HG03196 (cell line): Measurements from ENCODE around the gene C1orf159.
"Not testable (repeated sequence)": the region's sequence is repeated elsewhere in the genome, so short reads cannot be mapped to it uniquely, and the experiment has no call there.

Experiments used
- ATAC-seq: cut with Tn5 transposase; IDR thresholded peaks from one replicate; pipeline ENCODE4 v1.9.1; 2021; ENCODE audit not compliant: unreplicated experiment

The C1orf159 gene

DNA sequence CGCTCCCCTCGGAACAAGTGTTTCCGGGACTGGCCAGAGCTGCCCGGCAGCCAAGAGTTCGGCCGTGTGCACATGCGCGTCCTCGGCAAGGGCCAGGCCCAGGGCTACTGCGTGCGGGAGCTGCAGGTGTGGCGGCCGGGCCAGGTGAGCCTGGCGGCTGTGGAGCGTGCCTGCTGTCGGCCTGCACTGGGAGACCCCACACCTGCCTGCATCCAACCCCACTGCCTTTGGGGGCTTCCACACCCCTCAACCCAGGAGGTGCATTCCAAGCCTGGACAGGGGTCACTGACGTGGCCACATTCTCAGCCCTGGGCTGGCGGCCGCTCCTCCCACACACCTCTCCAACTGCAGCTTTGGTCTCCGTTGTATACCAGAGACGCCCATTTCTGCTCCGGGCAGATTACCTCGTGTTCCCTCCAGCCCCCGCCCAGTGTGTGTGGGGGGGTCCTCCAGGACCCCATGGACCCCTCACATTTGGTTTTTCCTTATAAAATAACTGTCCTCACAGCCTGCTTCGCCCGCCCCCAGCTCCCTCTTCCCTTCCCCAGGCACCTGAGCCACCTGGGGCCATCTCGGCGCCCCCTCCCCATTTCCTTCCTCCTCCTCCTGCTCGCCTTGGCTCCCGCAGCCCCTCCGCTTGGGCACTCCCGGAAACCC, 47.9 kb downstream of the C1orf159 start:
- ATAC-seq, result no peak

DNA sequence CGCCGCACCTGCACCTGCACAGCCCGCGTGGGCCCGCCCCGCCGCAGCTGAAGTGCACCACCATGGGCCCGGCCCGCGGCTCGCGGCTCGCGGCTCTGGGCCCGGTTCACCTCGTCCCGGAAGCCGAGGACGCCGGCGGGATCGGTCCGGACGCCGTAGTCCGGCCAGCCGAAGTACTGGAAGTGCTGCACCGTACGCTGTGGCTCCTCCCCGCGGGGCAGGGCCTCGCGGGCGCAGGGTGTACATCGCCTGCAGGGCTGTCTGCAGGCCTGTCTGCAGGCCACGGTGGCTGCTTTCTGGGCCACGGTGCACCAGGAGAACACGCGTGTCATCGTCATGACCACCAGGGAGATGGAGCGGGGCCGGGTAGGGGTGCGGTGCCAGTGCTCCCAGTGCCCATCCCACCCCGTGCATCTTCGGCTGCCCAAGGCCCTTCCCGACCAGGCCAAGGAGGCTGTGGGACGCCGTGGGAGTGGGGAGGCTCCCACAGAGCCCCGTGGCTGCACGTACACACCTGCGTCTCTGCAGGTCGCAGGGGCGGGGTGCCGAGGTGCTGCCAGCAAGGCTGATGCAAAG, 48.5 kb downstream of the C1orf159 start:
- no peak for ATAC-seq

DNA sequence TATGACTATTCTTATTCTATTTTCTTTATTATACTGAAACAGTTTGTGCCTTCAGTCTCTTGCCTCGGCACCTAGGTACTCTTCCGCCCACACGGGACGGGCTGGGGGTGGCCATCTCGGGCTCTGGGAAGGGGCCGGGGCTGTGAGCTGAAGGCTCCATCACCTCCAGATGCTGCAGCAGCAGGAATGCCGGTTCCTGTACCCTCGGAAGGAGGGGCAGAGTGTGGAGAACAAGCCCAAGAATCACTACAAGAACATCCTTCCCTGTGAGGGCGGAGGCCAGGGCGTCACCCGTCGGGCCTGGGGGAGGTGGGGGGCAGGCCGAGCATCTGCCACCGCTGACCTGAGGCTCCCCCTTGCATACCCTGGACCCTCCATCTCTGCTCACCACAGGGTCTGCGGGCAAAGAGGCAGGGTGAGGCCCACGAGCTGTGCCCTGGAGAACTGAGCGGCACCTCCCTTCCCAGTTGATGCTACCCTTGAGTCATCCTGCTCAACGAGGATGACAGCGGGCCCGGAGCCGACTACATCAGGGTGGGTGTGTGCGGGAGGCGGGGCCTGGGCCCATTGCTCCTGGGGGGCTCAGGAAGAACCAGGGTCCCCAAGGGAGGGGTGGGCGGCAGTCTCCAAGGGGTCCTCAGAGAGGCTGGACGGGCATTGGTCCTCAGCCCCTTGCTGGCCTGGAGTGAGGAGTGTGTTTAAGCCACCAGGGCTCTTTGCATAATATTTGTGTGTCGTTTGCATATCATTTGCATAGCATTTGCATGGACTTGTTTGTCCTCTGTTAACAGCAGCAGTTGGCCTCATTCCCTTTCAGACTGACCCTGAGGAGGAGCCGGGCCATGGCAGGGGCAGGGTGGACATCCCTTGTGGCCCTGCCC, 49.2 kb downstream of the C1orf159 start:
- no peak for ATAC-seq

DNA sequence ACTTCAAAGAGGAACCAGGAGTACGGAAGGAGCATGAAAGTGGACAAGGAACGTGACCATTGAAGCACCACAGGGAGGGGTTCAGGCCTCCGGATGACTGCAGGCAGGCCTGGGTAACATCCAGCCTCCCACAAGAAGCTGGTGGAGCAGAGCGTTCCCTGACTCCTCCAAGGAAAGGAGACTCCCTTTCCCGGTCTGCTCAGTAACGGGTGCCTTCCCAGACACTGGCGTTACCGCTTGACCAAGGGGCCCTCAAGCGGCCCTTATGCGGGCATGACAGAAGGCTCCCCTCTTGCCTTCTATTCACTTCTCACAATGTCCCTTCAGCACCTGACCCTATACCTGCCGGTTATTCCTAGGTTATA, 50.0 kb downstream of the C1orf159 start:
- ATAC-seq, result not testable (repeated sequence)

DNA sequence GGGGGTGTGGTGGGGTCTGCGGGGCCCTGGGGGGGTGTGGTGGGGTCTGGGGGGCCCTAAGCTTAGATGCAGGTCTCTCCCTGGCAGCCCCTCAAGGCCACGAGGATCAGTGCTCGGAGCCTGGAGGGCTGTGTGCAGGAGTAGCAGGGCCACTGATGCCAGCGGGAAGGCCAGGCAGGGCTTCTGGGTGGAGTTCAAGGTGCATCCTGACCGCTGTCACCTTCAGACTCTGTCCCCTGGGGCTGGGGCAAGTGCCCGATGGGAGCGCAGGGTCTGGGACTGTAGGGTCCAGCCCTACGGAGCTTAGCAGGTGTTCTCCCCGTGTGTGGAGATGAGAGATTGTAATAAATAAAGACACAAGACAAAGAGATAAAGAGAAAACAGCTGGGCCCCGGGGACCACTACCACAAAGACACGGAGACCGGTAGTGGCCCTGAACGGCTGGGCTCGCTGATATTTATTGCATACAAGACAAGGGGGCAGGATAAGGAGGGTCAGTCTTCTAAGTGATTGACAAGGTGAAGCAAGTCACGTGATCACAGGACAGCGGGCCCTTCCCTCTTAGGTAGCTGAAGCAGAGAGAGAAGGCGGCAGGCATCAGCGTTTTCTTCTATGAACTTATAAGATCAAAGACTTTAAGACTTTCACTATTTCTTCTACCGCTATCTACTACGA, 50.5 kb downstream of the C1orf159 start:
- ATAC-seq, result no peak

DNA sequence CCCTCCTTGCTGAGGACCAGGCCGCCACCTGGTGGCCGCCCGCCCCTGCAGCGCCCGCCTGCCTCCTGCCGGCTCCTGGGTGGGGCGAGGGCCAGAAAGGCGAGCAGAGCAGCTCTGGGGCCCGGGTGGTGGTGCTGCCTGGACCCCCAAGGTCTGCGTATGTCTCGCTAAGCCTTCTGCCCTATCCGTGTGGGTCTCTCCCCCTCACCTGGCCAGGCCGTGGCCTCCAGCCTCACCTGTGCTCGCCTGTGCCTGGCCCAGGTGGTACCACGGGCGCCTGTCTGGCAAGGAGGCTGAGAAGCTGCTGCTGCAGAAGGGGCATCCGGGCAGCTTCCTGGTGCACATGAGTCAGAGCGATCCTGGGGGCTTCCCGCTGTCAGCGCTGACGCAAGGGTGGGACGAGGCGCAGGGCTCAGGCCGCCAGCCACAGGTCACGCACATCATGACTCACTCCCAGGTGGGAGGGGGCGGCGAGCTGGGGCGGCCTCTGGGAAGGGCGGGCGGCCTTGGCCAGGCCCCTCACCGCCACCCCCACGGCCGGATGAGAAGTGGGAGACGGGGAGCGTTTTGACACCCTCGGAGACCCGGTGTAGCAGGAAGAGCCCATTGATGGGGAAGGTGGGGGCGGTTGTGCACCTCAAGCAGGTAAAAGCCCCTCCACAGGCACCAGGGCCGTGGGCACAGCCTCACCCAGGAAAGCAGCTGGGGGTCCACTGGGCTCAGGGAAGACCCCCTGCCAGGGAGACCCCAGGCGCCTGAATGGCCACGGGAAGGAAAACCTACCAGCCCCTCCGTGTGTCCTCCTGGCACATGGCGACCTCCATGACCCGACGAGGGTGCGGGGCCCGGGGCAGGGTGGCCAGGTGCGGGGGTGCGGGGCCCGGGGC, 51.7 kb downstream of the C1orf159 start:
- peak; percentile 45 for ATAC-seq

DNA sequence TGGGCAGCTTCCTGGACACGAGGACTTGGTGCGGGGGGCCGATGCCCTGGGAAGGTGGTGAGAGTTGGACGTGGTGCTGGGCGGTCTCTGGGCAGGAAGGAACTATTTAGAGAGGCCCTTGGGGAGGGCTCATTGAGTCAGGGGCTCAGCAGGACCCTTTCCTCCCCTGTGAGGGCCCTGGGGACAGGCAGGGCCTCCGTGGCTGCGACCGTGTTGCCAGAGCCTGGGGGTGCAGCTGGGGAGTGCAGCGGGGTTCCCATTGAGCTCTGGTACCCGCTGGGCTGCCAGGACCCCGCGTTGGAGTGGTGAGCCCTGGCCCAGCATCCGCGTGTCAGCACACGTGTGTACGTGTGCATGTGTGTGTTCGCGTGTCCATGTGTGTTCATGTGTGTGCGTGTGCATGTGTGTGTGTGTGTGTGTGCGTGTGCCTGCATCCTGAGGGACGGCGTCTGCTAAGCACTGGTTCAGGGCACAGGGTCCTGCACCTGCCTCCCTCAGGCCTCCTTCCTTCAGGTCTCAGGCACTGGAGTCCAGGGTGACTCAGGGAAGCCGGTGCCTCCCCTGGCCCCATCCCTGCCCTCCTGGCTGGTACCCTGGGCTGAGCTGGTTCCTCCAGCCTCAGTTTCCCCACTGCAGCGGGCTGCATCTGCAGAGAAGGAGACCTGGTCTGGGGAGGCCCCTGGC, 52.5 kb downstream of the C1orf159 start:
- ATAC-seq, result no peak

DNA sequence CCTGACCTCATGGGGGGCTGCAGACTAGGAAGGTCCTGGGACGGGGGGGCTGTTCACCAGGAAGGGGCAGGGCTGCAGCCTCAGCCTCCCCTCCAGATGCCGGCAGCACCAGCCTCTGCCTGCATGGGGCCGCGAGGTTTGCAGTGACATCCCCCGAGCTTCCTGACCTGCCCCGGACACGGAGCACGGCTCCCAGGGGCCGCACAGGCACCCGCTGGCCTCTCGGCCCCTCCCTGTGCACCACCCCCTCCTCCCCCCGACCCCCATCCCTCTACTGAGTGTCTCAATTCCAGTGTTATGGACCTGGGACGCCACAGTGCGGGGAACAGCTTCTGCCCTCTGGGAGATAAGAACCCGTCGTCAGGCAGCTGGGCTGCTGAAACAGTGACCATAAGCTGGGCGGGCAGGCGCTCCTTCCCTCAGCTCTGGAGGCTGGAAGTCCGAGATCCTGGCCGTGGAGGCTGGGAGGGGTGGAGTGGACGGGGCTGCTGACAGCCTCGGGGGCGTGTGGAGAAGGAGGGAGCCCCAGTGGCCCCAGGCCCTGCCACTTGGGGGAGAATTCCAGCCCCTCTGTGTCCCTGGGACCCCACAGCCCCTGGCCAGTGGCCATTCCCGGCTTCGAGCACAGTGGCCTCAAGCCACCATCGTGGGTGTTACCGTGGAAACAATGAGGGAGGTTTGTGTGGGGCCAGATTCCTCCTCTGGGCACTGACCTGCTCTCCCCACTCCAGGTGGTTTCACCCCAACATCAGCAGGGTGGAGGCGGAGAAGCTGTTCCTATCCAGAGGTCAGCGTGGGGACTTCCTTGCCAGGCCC, 53.3 kb downstream of the C1orf159 start:
- no peak for ATAC-seq

DNA sequence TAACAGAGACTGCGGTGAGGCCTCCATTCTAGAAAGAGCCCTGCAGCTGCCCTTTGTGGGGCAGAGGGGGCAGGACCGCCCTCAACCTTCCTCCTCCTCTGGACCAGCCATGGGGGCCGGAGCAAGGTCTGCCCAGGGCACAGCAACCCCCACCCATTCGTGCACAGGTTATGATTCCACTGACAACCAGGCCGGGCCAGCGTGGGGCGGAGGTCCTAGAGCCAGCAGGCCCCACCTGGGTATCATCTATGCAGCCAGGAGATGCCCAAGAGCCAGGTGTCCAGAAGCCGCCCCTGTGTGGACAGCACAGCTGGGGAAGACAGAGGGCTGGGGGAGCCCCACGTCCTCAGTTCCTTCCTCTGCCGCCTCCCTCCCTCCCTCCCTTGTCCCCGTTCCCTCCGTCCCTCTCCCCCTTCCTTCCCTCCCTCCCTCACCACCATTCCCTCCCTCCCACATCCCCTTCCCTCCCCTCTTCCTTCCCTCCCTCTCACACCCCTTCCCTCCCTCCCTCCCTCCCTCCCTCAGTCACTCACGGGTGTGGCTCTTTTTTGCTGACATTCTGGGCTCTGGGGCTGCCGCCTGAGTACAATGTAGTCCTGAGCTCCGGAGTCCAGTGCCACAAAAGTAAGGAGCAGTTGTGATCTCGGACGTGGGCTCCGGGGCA, 54.1 kb downstream of the C1orf159 start:
- ATAC-seq, result no peak

DNA sequence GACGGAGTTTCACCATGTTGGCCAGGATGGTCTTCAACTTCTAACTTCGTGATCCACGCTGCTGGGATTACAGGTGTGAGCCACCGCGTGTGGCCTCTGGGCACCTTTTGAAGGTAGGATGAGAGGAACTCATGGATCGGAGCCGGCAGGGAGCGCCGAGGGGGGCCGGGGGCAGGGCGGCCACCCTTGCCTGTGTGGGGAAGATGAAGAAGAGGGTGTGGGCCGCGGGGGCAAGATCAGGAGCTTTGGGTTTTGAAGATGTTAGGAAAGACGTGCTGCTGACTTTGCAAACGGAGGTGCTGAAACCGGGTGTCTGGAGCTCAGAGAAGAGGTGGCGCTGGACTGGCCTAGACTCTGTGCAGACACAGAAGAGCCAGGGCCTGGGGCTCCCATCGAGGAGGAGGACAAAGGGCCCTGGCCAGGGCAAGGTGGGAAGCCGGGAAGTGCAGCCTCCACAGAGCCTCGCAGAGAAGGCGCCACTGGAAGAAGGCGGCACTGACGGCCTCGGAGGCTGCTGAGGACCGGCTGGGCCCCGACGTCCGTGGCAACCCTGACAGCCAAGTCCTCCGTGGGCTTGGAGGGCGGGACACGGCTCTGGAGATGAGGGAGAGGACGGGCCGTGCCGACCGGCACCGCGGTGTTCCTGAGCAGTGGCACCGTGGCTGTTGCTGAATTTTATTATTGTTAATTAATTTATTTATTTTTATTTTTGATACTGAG, 55.4 kb downstream of the C1orf159 start:
- ATAC-seq, result no peak

DNA sequence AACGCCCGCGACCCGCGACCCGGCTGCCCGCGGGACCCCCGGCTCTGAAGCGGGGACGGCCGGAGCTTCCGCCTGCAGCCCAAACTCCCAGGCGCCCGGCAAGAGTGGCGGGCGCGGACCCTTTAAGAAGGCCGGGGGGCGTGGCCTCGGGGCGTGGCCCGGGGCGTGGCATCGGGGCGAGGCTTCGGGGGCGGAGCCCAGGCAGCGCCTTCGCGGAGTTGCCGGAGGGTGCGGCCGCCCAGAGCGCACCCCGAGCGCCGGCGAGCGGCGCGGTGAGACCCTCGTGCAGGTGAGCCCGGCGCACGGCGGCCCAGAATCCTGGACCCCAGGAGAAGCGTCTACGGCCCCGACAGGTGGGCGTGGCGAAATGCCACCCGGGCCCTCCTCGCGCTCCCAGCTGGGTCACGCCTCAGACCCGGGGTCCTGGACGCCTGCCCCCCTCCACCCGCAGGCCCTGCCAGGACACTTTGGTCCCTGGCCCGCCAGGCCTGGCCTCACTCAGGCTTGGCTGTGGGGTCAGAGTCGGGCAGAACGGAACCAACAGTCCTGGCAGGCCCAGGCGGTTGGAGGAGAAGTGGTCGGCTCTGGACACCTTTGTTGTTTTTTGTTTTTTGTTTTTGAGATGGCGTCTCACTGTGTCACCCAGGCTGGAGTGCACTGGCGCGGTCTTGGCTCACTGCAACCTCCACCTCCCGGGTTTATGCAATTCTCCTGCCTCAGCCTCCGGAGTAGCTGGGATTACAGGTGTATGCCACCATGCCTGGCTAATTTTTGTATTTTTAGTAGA, 56.2 kb downstream of the C1orf159 start:
- ATAC-seq, result peak; percentile 58

DNA sequence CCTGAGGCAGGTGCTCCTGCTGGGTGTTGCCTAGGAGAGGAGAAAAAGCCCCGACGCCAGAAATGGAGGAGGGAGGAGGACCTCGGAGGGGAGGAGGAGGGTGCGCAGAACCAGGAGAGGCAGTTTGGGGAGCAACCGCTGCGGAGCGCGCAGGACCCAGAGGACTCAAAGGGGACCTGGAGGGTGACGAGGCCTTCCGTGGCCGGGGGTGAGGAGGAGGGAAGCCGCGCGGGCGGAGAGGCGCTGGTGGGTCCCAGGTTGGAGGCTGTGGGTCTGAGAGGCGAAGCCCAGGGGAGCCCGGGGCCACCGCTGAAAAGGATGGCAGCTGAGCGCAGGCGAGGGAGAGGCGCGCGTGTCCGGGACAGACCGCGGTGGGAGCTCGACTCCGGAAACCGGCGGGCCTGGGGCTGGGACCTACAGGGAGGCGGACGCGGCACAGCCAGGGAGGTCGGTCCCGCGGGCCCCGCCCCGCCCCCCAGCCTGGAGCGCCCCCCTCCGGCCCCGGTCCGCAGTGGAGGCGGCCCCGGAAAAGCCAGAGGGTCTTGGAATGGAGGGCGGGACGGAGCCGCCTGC, 56.9 kb downstream of the C1orf159 start:
- ATAC-seq, result peak; percentile 31

DNA sequence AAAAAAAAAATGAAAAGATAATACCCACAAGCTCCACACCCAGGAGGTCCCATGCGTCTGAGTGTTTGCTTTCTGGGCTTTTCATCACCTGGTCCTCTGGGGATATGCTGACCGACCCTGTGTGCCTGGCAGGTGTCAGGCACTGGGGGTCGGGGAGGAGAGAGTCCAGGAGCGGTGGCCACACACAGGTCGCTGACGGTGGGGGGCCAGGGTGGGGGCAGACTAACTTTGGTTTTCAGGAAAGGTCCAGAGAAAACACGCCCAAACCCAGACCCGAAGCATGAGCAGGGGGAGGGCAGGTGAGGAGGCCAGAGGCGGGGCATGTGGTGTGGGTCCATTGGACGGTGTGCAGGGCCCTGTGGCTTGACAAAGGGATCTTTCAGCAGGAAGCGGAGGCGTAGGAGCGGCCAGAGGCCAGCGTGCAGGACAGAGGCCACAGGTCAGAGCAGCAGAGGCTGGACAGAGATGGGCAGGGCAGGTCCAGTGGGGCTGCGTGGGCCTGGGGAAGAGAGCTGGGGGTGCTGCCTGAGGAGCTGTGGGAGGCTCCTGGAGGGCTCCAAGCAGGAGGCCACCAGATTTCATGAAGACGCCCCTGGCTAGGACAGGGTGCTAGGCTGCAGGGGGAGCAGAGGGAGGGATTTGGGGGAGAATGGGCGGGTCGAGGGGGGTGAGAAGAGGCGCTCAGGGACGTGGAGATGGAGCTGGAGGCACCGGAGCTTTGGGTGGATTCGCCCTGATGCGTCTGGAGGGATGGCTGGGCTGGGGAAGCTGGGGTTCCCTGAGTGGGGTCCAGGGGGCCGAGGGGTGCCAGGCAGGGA, 57.6 kb downstream of the C1orf159 start:
- ATAC-seq, result no peak

DNA sequence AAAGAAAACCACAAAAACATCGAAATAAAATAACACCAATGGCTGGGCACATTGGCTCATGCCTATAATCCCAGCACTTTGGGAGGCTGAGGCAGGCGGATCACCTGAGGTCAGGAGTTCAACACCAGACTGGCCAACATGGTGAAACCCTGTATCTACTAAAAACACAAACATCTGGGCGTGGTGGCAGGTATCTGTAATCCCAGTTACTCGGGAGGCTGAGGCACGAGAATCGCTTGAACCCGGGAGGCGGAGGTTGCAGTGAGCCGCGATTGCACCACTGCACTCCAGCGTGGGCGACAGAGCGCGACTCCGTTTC, 58.2 kb downstream of the C1orf159 start:
- not testable (repeated sequence) for ATAC-seq

DNA sequence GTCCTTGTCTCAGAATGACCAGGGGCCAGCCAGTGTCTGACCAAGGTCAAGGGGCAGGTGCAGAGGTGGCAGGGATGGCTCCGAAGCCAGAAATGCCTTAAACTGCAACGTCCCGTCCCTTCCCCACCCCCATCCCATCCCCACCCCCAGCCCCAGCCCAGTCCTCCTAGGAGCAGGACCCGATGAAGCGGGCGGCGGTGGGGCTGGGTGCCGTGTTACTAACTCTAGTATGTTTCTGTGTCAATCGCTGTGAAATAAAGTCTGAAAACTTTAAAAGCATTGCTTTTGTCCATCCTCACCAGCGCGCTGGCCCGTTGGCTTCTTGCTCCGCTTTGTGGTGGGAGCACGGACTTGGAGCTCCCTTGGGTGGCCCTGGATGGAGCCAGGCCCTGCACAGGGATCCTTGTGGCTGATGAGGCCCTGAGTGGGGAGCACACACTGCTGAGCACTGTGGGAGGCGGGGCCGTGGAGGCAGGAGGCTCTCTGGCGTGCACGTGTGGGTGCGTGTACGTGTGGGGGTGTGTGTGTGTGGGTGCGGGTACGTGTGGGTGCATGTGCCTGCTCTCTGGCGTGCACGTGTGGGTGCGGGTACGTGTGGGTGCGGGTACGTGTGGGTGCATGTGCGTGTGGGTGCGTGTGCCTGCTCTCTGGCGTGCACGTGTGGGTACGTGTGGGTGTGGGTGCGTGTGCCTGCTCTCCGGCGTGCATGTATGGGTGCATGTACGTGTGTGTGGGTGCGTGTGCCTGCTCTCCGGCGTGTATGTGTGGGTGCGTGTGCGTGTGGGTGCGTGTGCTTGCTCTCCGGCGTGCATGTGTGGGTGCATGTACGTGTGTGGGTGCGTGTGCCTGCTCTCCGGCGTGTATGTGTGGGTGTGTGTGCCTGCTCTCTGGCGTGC, 59.8 kb downstream of the C1orf159 start:
- no peak for ATAC-seq
